22Rv1 (cell line): ENCODE data around the gene CCDC137.

Source experiments
- H3K27ac ChIP-seq: fragments of 450-650 bp; 2 replicates; pipeline ENCODE4 v1.5.1; 2017
- CTCF ChIP-seq: fragments of 450-650 bp; IDR thresholded peaks from 2 replicates; pipeline ENCODE4 v1.5.1; 2017; ENCODE audit warnings: mild to moderate bottlenecking
- ZFX ChIP-seq: fragments of 450-650 bp; IDR thresholded peaks from 2 replicates; pipeline ENCODE4 v1.6.1; 2017; ENCODE audit warnings: antibody characterized with exemption, borderline replicate concordance

The CCDC137 gene

GRCh38 chr17:81720267-81721071 is 53.9 kb downstream of the CCDC137 start:
- no peak for TF ChIP-seq CTCF
- no peak for TF ChIP-seq ZFX

GRCh38 chr17:81722184-81723120 is 55.9 kb downstream of the CCDC137 start:
- peak overlapping the region; percentile 92 for H3K27ac ChIP-seq
- TF ChIP-seq CTCF (no peak), ZFX (no peak)

More at GRCh38 chr17:81720267-81721071, 53.9 kb downstream of the CCDC137 start:
- peak overlapping the region; percentile 92 for H3K27ac ChIP-seq
